Nephron (organoid): ENCODE results near the gene LTBP4.

Experiments
- H3K27ac Mint-ChIP-seq, 3 experiments: 2 replicates each; pipeline ENCODE4 v1.8.0; 2020; ENCODE audit warnings: mixed read lengths in 3 of 3, mild to moderate bottlenecking in 2 of 3, moderate library complexity in 1 of 3
- H3K27me3 Mint-ChIP-seq: 2 replicates; pipeline ENCODE4 v1.8.0; 2021; ENCODE audit warnings: low read depth, mild to moderate bottlenecking, moderate library complexity, mixed read lengths
- H3K36me3 Mint-ChIP-seq: 2 replicates; pipeline ENCODE4 v1.8.0; 2020; ENCODE audit warnings: low read depth, mixed read lengths
- H3K4me1 Mint-ChIP-seq: 2 replicates; pipeline ENCODE4 v1.8.0; 2020; ENCODE audit warnings: mixed read lengths
- H3K4me3 Mint-ChIP-seq, 3 experiments: 2 replicates each; pipeline ENCODE4 v1.8.0; 2020; ENCODE audit warnings: mild to moderate bottlenecking in 3 of 3, mixed read lengths in 3 of 3, moderate library complexity in 2 of 3
- H3K9me3 Mint-ChIP-seq: 2 replicates; pipeline ENCODE4 v1.8.0; 2020; ENCODE audit warnings: mixed read lengths
- TF ChIP-seq, protein P1 (sequence below), 3 experiments: fragments of 200-600 bp; sonication (generic); IDR thresholded peaks; one replicate each; pipeline ENCODE4 v1.5.0; 2021; ENCODE audit warnings: antibody characterized with exemption in 3 of 3; ENCODE audit not compliant: unreplicated experiment in 3 of 3

The LTBP4 gene

DNA sequence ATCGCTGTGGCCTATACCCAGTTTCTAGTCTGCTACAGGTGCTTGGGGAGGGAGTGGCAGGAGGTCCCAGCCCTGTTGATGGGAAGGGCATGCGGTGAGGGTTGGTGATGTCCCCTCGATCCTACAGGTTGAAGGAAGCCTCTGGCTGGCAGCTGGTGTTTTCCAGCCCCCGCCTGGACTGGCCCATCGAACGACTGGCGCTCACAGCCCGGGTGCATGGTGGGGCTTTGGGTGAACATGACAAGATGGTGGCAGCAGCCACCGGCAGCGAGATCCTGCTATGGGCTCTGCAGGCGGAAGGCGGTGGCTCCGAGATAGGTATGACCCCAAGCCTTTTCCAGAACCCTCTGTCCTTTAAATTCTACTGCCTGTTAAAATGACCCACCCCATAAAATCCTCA is 20.6 kb upstream of the LTBP4 start:
- H3K9me3 Mint-ChIP-seq: no peaks in the 10 kb centered on the region
- H3K36me3 Mint-ChIP-seq: peaks cover 31% of the 10 kb centered on the region
- H3K27me3 Mint-ChIP-seq: no peaks in the 10 kb centered on the region
- TF ChIP-seq, protein P1, sequence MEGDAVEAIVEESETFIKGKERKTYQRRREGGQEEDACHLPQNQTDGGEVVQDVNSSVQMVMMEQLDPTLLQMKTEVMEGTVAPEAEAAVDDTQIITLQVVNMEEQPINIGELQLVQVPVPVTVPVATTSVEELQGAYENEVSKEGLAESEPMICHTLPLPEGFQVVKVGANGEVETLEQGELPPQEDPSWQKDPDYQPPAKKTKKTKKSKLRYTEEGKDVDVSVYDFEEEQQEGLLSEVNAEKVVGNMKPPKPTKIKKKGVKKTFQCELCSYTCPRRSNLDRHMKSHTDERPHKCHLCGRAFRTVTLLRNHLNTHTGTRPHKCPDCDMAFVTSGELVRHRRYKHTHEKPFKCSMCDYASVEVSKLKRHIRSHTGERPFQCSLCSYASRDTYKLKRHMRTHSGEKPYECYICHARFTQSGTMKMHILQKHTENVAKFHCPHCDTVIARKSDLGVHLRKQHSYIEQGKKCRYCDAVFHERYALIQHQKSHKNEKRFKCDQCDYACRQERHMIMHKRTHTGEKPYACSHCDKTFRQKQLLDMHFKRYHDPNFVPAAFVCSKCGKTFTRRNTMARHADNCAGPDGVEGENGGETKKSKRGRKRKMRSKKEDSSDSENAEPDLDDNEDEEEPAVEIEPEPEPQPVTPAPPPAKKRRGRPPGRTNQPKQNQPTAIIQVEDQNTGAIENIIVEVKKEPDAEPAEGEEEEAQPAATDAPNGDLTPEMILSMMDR (IDR thresholded peaks at IDR 0.05; ENCODE audit: unreplicated experiment in 3 of 3): no peak
- H3K4me1 Mint-ChIP-seq: peaks cover 5% of the 10 kb centered on the region
- H3K27ac Mint-ChIP-seq: no peak overlapping the region
- H3K4me3 Mint-ChIP-seq: peak overlapping the region in 1 of 3 experiments; percentile 53

DNA sequence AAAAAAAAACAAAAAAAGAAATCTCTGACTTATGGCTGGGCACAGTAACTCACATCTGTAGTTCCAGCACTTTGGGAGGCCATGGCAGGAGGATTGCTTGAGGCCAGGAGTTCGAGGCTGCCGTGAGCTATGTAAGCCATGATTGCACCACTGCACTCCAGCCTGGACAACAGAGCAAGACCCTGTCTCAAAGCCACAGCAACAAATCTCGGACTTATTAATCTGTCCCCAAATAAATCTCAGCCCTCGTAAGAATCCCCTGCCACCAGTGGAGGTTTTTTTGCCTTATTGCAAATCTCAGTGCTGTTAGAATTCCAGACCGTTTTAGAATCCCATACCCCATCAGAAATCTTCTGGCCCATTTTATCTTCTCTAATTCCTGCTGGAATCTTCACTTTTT is 19.6 kb upstream of the LTBP4 start:
- TF ChIP-seq, protein P1 (IDR thresholded peaks at IDR 0.05; ENCODE audit: unreplicated experiment in 3 of 3): no peak
- Mint-ChIP-seq H3K4me3 (no peak overlapping the region), H3K27me3 (no peaks in the 10 kb centered on the region), H3K27ac (no peak overlapping the region), H3K9me3 (no peaks in the 10 kb centered on the region), H3K4me1 (peaks cover 5% of the 10 kb centered on the region), H3K36me3 (peaks cover 37% of the 10 kb centered on the region)

DNA sequence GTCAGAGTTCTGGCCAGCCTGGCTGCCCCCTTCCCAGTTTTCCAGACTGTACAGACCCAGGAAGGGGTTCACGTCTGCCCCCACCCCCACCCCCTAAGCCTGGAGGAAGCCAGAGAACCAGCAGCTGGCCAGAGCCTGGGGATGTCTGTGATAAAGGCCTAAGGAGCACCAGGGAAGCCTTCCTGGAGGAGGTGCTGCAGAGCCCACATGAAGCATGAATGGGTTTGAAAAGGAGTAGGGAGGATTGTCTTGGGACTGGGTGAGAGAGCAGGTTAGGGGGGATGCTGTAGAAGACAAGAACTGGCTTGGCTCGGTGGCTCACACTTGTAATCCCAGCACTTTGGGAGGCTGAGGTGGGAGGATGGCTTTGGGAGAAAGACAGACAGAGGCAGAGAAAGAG is 18.7 kb upstream of the LTBP4 start:
- Mint-ChIP-seq H3K9me3 (no peaks in the 10 kb centered on the region), H3K4me3 (no peak overlapping the region), H3K27ac (peak overlapping the region in 1 of 3 experiments; percentile 35), H3K36me3 (peaks cover 43% of the 10 kb centered on the region), H3K4me1 (peaks cover 5% of the 10 kb centered on the region), H3K27me3 (no peaks in the 10 kb centered on the region)
- TF ChIP-seq, protein P1 (IDR thresholded peaks at IDR 0.05; ENCODE audit: unreplicated experiment in 3 of 3): no peak

DNA sequence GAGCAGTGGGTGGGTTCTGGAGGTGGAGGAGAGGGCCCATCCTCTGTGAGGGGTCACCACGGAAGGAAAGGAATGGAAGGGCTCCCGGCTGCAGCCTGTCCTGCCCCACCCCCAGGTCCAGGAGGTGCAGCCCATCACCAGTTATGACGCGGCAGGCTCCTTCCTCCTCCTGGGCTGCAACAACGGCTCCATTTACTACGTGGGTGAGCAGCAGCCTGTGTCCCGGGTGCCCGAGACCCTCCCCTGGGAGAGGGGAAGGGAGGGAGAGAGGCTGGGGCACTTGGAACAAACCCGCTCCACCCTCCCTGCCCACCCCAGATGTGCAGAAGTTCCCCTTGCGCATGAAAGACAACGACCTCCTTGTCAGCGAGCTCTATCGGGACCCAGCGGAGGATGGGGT is 17.9 kb upstream of the LTBP4 start:
- Mint-ChIP-seq H3K4me1 (no peaks in the 10 kb centered on the region), H3K27me3 (peaks cover 4% of the 10 kb centered on the region), H3K4me3 (no peak overlapping the region), H3K9me3 (no peaks in the 10 kb centered on the region), H3K36me3 (peaks cover 49% of the 10 kb centered on the region), H3K27ac (no peak overlapping the region)
- TF ChIP-seq, protein P1 (IDR thresholded peaks at IDR 0.05; ENCODE audit: unreplicated experiment in 3 of 3): no peak

DNA sequence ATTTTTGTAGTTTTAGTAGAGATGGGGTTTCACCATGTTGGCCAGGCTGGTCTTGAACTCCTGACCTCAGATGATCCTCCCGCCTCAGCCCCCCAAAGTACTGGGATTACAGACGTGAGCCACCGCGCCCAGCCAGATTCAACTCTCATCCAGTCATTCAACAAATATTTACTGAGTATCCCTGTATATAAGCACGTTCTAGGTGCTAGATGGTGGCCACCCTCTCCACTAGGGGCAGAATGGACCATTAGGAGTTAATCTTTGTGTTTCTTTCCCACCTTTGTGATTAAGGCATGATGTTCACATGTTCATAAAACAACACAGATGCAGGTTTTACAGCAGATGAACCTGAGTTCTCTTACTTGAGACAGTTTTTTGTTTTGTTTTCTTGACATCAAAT is 17.2 kb upstream of the LTBP4 start:
- TF ChIP-seq, protein P1 (IDR thresholded peaks at IDR 0.05; ENCODE audit: unreplicated experiment in 3 of 3): peak in 2 of 3 experiments; percentile 8 to 16
- no peaks in the 10 kb centered on the region for H3K4me1 Mint-ChIP-seq
- peaks cover 4% of the 10 kb centered on the region for H3K27me3 Mint-ChIP-seq
- H3K36me3 Mint-ChIP-seq: peaks cover 49% of the 10 kb centered on the region
- no peaks in the 10 kb centered on the region for H3K9me3 Mint-ChIP-seq
- no peak overlapping the region for H3K27ac Mint-ChIP-seq
- no peak overlapping the region for H3K4me3 Mint-ChIP-seq

DNA sequence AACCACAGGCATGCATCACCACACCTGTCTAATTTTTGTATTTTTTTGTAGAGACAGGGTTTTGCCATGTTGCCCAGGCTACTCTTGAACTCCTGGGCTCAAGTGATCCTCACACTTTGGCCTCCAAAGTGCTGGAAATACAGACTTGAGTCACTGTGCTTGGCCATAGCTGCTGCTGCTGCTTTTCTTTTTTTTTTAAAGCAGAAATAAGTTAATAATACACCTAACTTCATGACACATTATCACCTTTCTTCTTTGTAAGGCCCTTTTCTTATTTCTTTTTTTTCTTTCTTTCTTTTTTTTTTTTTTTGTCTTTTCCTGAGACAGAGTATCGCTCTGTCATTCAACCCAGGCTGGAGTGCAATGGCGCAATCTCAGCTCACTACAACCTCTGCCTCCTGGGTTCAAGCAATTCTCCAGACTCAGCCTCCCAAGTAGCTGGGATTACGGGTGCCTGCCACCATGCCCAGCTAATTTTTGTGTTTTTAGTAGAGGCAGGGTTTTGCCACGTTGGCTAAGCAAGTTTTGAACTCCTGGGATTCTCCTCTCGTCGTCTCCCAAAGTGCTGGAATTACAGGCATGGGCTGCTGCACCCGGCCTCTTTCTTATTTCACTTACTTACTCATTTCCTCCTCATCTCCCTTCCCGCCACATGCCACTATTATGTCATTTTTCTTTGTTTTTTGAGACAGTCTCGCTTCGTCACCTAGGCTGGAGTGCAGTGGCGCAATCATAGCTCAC is 15.8 kb upstream of the LTBP4 start:
- Mint-ChIP-seq H3K36me3 (peaks cover 51% of the 10 kb centered on the region), H3K27ac (no peak overlapping the region), H3K4me3 (no peak overlapping the region), H3K4me1 (no peaks in the 10 kb centered on the region), H3K9me3 (no peaks in the 10 kb centered on the region), H3K27me3 (peaks cover 4% of the 10 kb centered on the region)
- TF ChIP-seq, protein P1 (IDR thresholded peaks at IDR 0.05; ENCODE audit: unreplicated experiment in 3 of 3): no peak
